IPS-20b (cell line): ENCODE measurements around the gene IL12RB2.
"Not testable (repeated sequence)": the region's sequence is repeated elsewhere in the genome, so short reads cannot be mapped to it uniquely, and the experiment has no call there.

ENCODE experiments used
- H3K27ac ChIP-seq: one replicate; pipeline ENCODE4 v1.5.1; 2013; ENCODE audit warnings: low read length
- H3K27me3 ChIP-seq: 2 replicates; pipeline ENCODE4 v1.6.1; 2013; ENCODE audit warnings: mild to moderate bottlenecking, low read length, inconsistent platforms; ENCODE audit not compliant: insufficient read depth
- H3K36me3 ChIP-seq: 2 replicates; pipeline ENCODE4 v1.6.1; 2013; ENCODE audit warnings: low read depth, mild to moderate bottlenecking, inconsistent platforms, low read length, moderate library complexity; ENCODE audit not compliant: insufficient read depth
- H3K4me1 ChIP-seq: 2 replicates; pipeline ENCODE4 v1.6.1; 2013; ENCODE audit warnings: mild to moderate bottlenecking, control low read depth, inconsistent platforms, low read length, moderate library complexity; ENCODE audit not compliant: insufficient read depth
- H3K4me3 ChIP-seq: 2 replicates; pipeline ENCODE4 v1.5.1; 2013; ENCODE audit warnings: mild to moderate bottlenecking, low read length, inconsistent platforms
- H3K9ac ChIP-seq: 2 replicates; pipeline ENCODE4 v1.6.1; 2013; ENCODE audit warnings: low read depth, mild to moderate bottlenecking, inconsistent platforms, low read length, moderate library complexity
- H3K9me3 ChIP-seq: 2 replicates; pipeline ENCODE4 v1.6.1; 2013; ENCODE audit warnings: mild to moderate bottlenecking, low read depth, low read length, inconsistent platforms; ENCODE audit not compliant: insufficient read depth

IL12RB2 gene

GRCh38 chr1:67439277-67440029 lies 131.8 kb downstream of the IL12RB2 start:
- H3K4me3 ChIP-seq: no peak overlapping the region
- H3K9ac ChIP-seq: no peak overlapping the region
- no peaks in the 10 kb centered on the region for H3K4me1 ChIP-seq
- H3K27ac ChIP-seq: no peak overlapping the region
- no peaks in the 10 kb centered on the region for H3K9me3 ChIP-seq
- H3K27me3 ChIP-seq: no peaks in the 10 kb centered on the region
- no peaks in the 10 kb centered on the region for H3K36me3 ChIP-seq

GRCh38 chr1:67440339-67440738 lies 132.7 kb downstream of the IL12RB2 start:
- H3K9me3 ChIP-seq: no peaks in the 10 kb centered on the region
- H3K27me3 ChIP-seq: no peaks in the 10 kb centered on the region
- no peak overlapping the region for H3K27ac ChIP-seq
- no peak overlapping the region for H3K9ac ChIP-seq
- no peaks in the 10 kb centered on the region for H3K36me3 ChIP-seq
- H3K4me1 ChIP-seq: no peaks in the 10 kb centered on the region
- no peak overlapping the region for H3K4me3 ChIP-seq

DNA sequence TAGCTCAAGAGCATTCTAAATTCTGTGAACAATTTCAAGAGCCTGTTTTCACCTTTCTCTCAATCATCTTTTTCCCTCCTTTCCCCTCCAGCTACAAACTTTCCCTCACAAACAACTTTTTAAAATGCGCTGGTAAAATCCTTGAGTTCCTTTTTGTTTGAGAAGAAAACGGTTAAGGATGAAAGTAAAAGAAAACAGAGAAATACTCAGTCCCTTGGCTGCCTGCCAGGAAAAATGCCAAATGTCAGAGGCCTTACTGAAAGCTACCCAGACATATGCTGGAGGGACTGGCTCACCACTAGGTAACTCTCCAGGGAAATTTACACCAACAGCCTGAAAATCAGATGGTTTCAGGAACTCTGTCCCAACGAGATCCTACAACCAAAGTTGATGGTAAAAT lies 133.5 kb downstream of the IL12RB2 start:
- Histone ChIP-seq H3K9me3 (no peaks in the 10 kb centered on the region), H3K4me3 (no peak overlapping the region), H3K36me3 (no peaks in the 10 kb centered on the region), H3K27me3 (no peaks in the 10 kb centered on the region), H3K4me1 (no peaks in the 10 kb centered on the region), H3K9ac (no peak overlapping the region), H3K27ac (no peak overlapping the region)

GRCh38 chr1:67441739-67442281 lies 134.1 kb downstream of the IL12RB2 start:
- H3K4me1 ChIP-seq: no peaks in the 10 kb centered on the region
- no peaks in the 10 kb centered on the region for H3K36me3 ChIP-seq
- no peaks in the 10 kb centered on the region for H3K27me3 ChIP-seq
- no peak overlapping the region for H3K9ac ChIP-seq
- H3K9me3 ChIP-seq: no peaks in the 10 kb centered on the region
- H3K4me3 ChIP-seq: no peak overlapping the region
- H3K27ac ChIP-seq: no peak overlapping the region

DNA sequence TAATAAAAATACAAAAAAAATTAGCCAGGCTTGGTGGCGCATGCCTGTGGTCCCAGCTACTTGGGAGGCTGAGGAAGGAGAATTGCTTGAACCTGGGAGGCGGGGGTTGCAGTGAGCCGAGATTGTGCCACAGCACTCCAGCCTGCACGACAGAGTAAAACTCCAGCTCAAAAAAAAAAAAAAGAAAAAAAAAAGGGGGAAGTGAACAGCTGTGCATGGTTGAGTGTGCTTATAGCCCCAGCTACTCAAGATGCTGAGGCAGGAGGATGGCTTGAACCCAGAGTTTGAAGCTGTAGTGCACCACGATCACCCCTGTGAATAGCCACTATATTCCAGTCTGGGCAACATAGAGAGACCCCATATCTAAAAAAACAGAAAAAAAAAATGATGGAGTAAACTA lies 138.3 kb downstream of the IL12RB2 start:
- not testable (repeated sequence) for H3K9ac ChIP-seq, H3K27me3 ChIP-seq, H3K4me1 ChIP-seq, H3K4me3 ChIP-seq, H3K27ac ChIP-seq, H3K36me3 ChIP-seq, H3K9me3 ChIP-seq
